ENCODE data around the gene TMEM42. TPM values are rescaled to one million over a fixed set of nuclear protein-coding genes. Genes with fewer than 3 reads are reported as not detected.

The TMEM42 gene
- polyA plus RNA-seq, 1 of the 3 experiments (the other 2 are of a cell fraction): 32.8 TPM

DNA sequence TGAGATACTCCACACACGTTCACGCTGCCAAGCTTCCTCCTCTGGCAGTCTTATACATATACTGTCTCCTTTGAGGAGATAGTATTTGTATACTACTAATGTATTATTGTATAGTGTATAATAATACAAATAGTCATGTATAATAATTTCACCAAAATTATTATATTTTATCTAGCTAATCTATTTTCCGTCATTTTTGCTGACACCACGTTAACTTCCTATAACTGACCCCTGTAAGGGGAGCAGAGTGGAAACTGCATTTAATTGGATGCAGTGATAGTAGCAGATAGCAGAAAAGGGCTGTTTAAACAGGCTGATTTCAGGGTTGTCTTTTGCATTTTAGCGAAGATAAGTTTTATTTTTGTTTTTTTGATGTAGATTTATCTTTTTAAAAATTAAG is 30.5 kb upstream of the TMEM42 start:
- no peaks in the 10 kb centered on the region for H3K9me2 ChIP-seq
- WGBS (ENCODE audit: low lambda C conversion rate): 97% methylated on average over 5 of the region's 5 CpGs
- no peak overlapping the region for H2AFZ ChIP-seq (ENCODE audit: low read depth)
- POLR2A ChIA-PET: no interaction called here
- no peak overlapping the region for H3K9ac ChIP-seq
- H3K4me1 ChIP-seq (ENCODE audit: control insufficient read depth in 1 of 2, insufficient read depth in 2 of 2, low read depth in 1 of 2, low read length in 1 of 2): no peaks in the 10 kb centered on the region
- H3K27me3 ChIP-seq (ENCODE audit: insufficient read depth): no peaks in the 10 kb centered on the region
- no peak for DNase-seq
- peaks cover 29 to 30% of the 10 kb centered on the region in 2 experiments for H3K36me3 ChIP-seq (replicated peaks in 1 of 2; ENCODE audit: control insufficient read depth in 1 of 2, insufficient read depth in 2 of 2, low read length in 1 of 2)
- H3K79me2 ChIP-seq (ENCODE audit: insufficient read depth): no peaks in the 10 kb centered on the region
- CTCF ChIA-PET: interaction anchor here (2.2 kb wide), 1 partner anchor 15 kb away, joined by 7 read pairs; no protein-coding TSS in a partner anchor
- no peaks in the 10 kb centered on the region for H3K9me3 ChIP-seq
- H3F3A ChIP-seq (replicated peaks; ENCODE audit: insufficient read depth): peaks cover 6% of the 10 kb centered on the region
- no peak overlapping the region for H3K27ac ChIP-seq (ENCODE audit: low read depth in 2 of 2, low read length in 1 of 2)
- H3K4me3 ChIP-seq (ENCODE audit: low read depth in 2 of 2, low read length in 1 of 2): no peak overlapping the region
- no peak overlapping the region for H3K4me2 ChIP-seq
- TF ChIP-seq TEAD4 (IDR thresholded peaks at IDR 0.05; ENCODE audit: borderline replicate concordance, insufficient read depth) (no peak), GABPA (IDR thresholded peaks at IDR 0.05; ENCODE audit: low read depth) (no peak), RFX5 (IDR thresholded peaks at IDR 0.05; ENCODE audit: low read length) (no peak), FOSL2 (IDR thresholded peaks at IDR 0.05; ENCODE audit: borderline replicate concordance, low read depth) (no peak), MXI1 (IDR thresholded peaks at IDR 0.05; ENCODE audit: low read depth, low read length) (no peak), NRF1 (IDR thresholded peaks at IDR 0.05; ENCODE audit: low read depth, low read length) (no peak), FOXM1 (IDR thresholded peaks at IDR 0.05; ENCODE audit: low read depth) (no peak)
- TF ChIP-seq, protein P1, sequence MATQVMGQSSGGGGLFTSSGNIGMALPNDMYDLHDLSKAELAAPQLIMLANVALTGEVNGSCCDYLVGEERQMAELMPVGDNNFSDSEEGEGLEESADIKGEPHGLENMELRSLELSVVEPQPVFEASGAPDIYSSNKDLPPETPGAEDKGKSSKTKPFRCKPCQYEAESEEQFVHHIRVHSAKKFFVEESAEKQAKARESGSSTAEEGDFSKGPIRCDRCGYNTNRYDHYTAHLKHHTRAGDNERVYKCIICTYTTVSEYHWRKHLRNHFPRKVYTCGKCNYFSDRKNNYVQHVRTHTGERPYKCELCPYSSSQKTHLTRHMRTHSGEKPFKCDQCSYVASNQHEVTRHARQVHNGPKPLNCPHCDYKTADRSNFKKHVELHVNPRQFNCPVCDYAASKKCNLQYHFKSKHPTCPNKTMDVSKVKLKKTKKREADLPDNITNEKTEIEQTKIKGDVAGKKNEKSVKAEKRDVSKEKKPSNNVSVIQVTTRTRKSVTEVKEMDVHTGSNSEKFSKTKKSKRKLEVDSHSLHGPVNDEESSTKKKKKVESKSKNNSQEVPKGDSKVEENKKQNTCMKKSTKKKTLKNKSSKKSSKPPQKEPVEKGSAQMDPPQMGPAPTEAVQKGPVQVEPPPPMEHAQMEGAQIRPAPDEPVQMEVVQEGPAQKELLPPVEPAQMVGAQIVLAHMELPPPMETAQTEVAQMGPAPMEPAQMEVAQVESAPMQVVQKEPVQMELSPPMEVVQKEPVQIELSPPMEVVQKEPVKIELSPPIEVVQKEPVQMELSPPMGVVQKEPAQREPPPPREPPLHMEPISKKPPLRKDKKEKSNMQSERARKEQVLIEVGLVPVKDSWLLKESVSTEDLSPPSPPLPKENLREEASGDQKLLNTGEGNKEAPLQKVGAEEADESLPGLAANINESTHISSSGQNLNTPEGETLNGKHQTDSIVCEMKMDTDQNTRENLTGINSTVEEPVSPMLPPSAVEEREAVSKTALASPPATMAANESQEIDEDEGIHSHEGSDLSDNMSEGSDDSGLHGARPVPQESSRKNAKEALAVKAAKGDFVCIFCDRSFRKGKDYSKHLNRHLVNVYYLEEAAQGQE (IDR thresholded peaks at IDR 0.05; ENCODE audit: low read depth, low read length): no peak
- TF ChIP-seq, protein P2, sequence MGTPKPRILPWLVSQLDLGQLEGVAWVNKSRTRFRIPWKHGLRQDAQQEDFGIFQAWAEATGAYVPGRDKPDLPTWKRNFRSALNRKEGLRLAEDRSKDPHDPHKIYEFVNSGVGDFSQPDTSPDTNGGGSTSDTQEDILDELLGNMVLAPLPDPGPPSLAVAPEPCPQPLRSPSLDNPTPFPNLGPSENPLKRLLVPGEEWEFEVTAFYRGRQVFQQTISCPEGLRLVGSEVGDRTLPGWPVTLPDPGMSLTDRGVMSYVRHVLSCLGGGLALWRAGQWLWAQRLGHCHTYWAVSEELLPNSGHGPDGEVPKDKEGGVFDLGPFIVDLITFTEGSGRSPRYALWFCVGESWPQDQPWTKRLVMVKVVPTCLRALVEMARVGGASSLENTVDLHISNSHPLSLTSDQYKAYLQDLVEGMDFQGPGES (IDR thresholded peaks at IDR 0.05; ENCODE audit: low read depth, low read length): no peak
- TF ChIP-seq, protein P3, sequence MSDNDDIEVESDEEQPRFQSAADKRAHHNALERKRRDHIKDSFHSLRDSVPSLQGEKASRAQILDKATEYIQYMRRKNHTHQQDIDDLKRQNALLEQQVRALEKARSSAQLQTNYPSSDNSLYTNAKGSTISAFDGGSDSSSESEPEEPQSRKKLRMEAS (IDR thresholded peaks at IDR 0.05; ENCODE audit: low read depth): no peak
- TF ChIP-seq, protein P4, sequence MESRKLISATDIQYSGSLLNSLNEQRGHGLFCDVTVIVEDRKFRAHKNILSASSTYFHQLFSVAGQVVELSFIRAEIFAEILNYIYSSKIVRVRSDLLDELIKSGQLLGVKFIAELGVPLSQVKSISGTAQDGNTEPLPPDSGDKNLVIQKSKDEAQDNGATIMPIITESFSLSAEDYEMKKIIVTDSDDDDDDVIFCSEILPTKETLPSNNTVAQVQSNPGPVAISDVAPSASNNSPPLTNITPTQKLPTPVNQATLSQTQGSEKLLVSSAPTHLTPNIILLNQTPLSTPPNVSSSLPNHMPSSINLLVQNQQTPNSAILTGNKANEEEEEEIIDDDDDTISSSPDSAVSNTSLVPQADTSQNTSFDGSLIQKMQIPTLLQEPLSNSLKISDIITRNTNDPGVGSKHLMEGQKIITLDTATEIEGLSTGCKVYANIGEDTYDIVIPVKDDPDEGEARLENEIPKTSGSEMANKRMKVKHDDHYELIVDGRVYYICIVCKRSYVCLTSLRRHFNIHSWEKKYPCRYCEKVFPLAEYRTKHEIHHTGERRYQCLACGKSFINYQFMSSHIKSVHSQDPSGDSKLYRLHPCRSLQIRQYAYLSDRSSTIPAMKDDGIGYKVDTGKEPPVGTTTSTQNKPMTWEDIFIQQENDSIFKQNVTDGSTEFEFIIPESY (IDR thresholded peaks at IDR 0.05; ENCODE audit: borderline replicate concordance, low read depth): no peak
- no peaks in the 10 kb centered on the region for H4K20me1 ChIP-seq (ENCODE audit: insufficient read depth)
